WTC11 (cell line): ENCODE data around the gene VTI1A.

Experiments used
- CREB1 ChIP-seq: sonication (generic); formaldehyde crosslinking; IDR thresholded peaks from 2 replicates; pipeline ENCODE4 v1.8.0; 2023; ENCODE audit warnings: mild to moderate bottlenecking, missing genetic modification reagents
- CTCF ChIP-seq: fragments of 200-600 bp; IDR thresholded peaks from 2 replicates; pipeline ENCODE4 v1.8.0; 2022; ENCODE audit warnings: antibody characterized with exemption
- FOXK1 ChIP-seq: sonication (generic); formaldehyde crosslinking; IDR thresholded peaks from 2 replicates; pipeline ENCODE4 v1.8.0; 2022; ENCODE audit warnings: mild to moderate bottlenecking, moderate library complexity, missing genetic modification reagents
- SMAD3 ChIP-seq: sonication (generic); formaldehyde crosslinking; IDR thresholded peaks from 2 replicates; pipeline ENCODE4 v1.8.0; 2022; ENCODE audit warnings: missing genetic modification reagents, mild to moderate bottlenecking, borderline replicate concordance
- USF2 ChIP-seq: sonication (generic); formaldehyde crosslinking; IDR thresholded peaks from 2 replicates; pipeline ENCODE4 v1.8.1; 2023; ENCODE audit warnings: mild to moderate bottlenecking, missing genetic modification reagents, moderate library complexity

- TF ChIP-seq SMAD3 (CRISPR knock-in tag): no peak
- TF ChIP-seq FOXK1 (CRISPR knock-in tag): no peak
- no peak for TF ChIP-seq CTCF
- no peak for TF ChIP-seq CREB1 (CRISPR knock-in tag)
- TF ChIP-seq USF2 (CRISPR knock-in tag): no peak
These were observed 68.1 kb downstream of the VTI1A start for GRCh38 chr10:112515126-112515525.
